HG02588 (cell line): ENCODE measurements around the gene DDX46.
A peak's percentile ranks its signal among the peaks of the same experiment; 100 is the strongest.
"Not testable (repeated sequence)": the region's sequence is repeated elsewhere in the genome, so short reads cannot be mapped to it uniquely, and the experiment has no call there.

Experiments used
- ATAC-seq: cut with Tn5 transposase; IDR thresholded peaks from one replicate; pipeline ENCODE4 v1.9.1; 2021; ENCODE audit warnings: mild to moderate bottlenecking, moderate library complexity; ENCODE audit not compliant: unreplicated experiment

Gene DDX46, protein sequence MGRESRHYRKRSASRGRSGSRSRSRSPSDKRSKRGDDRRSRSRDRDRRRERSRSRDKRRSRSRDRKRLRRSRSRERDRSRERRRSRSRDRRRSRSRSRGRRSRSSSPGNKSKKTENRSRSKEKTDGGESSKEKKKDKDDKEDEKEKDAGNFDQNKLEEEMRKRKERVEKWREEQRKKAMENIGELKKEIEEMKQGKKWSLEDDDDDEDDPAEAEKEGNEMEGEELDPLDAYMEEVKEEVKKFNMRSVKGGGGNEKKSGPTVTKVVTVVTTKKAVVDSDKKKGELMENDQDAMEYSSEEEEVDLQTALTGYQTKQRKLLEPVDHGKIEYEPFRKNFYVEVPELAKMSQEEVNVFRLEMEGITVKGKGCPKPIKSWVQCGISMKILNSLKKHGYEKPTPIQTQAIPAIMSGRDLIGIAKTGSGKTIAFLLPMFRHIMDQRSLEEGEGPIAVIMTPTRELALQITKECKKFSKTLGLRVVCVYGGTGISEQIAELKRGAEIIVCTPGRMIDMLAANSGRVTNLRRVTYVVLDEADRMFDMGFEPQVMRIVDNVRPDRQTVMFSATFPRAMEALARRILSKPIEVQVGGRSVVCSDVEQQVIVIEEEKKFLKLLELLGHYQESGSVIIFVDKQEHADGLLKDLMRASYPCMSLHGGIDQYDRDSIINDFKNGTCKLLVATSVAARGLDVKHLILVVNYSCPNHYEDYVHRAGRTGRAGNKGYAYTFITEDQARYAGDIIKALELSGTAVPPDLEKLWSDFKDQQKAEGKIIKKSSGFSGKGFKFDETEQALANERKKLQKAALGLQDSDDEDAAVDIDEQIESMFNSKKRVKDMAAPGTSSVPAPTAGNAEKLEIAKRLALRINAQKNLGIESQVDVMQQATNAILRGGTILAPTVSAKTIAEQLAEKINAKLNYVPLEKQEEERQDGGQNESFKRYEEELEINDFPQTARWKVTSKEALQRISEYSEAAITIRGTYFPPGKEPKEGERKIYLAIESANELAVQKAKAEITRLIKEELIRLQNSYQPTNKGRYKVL

GRCh38 chr5:134758504-134759341, at the start of gene DDX46:
TSS of gene DDX46 (plus strand) at chr5:134758779. CDS start at chr5:134758939, 160 bp downstream.
- ATAC-seq, result peak; percentile 96

DNA sequence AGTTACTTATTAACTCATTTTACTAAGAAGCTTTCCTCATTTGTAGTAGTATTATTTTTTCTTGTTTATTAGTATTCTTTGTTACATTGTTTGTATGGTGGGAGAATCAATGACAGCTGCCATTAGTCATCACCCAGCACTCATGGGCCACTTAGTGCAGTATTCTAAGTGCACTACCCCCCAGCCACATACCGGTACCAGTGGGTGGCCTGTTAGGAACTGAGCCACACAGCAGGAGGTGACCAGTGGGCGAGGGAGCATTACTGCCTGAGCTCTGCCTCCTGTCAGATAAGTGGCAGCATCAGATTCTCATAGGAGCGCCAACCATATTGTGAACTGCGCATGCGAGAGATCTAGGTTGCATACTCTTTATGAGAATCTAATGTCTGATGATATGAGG, 44.5 kb upstream of the DDX46 start:
- ATAC-seq, result no peak

DNA sequence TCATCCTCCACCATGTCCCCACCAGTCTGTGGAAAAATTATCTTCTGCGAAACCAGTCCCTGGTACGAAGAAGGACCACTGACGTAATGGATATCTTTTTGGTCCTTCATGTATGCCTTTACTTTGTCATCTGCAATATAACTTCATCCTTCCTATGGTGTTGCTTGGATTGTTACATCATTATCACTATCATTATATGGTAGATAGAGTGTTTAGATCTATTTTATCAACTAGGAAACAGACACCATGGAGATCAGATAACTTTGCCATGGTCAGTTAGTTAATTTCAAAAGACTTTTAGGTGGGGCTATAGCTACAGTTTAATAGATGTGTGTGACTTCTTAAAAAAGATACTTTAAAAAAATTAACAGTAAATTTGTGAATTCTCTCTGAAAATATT, 44.0 kb upstream of the DDX46 start:
- ATAC-seq, result no peak

GRCh38 chr5:134715466-134715865, 43.1 kb upstream of the DDX46 start:
- not testable (repeated sequence) for ATAC-seq

DNA sequence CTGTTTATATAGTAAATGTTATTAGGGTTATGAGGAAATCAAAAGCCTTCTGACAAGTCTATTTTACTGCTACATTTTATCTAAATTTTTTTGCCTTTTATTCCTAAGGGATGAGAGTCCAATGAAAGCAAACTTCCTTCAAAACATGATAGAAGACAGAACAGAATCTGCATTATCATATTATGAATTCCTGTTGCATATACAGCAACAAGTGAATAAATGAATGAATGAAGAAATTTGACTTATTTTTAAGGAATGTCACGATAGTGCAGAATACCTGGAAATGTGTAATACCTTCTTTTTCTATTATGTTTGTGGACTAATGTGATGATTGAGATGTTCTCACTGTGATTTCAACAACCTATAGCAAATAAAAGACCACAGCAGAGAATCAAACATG, 33.7 kb upstream of the DDX46 start:
- ATAC-seq, result no peak

- ATAC-seq, result no peak
Measured at GRCh38 chr5:134732819-134733218, 25.8 kb upstream of the DDX46 start.

- ATAC-seq, result no peak
Measured at GRCh38 chr5:134735243-134735642, 23.3 kb upstream of the DDX46 start.

- ATAC-seq, result no peak
Measured at GRCh38 chr5:134736173-134736812, 22.3 kb upstream of the DDX46 start.

GRCh38 chr5:134738133-134738962, 20.2 kb upstream of the DDX46 start, which contains the start of gene CAMLG:
TSS of gene CAMLG (plus strand) at chr5:134738548. CDS start at chr5:134738621, 73 bp downstream.
- peak; percentile 96 for ATAC-seq

- ATAC-seq, result no peak
Measured at GRCh38 chr5:134738963-134739661, 19.5 kb upstream of the DDX46 start.

GRCh38 chr5:134741052-134741451, 17.5 kb upstream of the DDX46 start:
- no peak for ATAC-seq

DNA sequence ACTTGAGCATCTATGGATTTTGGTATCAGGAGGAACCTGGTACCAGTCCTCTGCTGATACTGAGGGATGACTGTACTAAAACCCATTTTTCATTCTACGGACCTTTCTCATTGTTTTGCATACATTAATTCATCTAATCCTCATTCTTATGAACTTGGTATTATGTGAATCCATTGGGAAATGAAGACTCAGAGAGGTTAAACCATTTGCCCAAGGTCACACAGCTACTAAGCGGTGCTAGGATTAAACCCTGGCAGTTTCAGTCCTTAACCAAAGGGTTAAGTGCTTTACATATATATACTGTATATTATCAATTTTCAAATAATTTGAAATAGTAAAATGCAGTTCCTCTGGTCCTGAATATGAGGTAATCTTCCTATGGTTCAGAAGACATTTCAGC, 16.4 kb upstream of the DDX46 start:
- no peak for ATAC-seq

GRCh38 chr5:134749415-134749814, 9.2 kb upstream of the DDX46 start:
- no peak for ATAC-seq

GRCh38 chr5:134758176-134758503, 439 bp upstream of the DDX46 start:
- ATAC-seq, result no peak

GRCh38 chr5:134767528-134768291, 9.1 kb downstream of the DDX46 start:
- ATAC-seq, result not testable (repeated sequence)

- no peak for ATAC-seq
Measured at GRCh38 chr5:134769206-134769605, 10.6 kb downstream of the DDX46 start.

DNA sequence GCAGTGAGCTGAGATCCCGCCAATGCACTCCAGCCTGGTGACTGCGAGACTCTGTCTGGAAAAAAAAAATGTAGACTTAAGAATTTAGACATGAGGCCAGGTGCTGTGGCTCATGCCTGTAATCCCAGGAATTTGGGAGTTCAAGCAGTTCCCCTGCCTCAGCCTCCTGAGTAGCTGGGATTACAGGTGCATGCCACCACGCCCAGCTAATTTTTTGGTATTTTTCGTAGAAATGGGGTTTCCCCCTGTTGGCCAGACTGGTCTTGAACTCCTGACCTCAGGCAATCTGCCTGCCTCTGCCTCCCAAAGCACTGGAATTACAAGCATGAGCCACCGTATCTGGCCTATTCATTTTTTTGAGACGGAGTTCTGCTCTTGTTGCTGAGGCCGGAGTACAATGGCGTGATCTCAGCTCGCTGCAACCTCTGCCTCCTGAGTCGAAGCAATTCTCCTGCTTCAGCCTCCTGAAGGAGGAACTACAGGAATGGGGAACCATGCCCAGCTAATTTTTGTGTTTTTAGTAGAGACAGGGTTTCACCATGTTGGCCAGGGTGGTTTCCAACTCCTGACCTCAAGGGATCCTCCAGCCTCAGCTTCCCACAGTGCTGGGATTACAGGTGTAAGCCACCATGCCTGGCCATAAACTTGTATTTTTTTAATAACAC, 14.0 kb downstream of the DDX46 start:
- no peak for ATAC-seq
